ENCODE measurements around the gene THRB.

Gene THRB

DNA sequence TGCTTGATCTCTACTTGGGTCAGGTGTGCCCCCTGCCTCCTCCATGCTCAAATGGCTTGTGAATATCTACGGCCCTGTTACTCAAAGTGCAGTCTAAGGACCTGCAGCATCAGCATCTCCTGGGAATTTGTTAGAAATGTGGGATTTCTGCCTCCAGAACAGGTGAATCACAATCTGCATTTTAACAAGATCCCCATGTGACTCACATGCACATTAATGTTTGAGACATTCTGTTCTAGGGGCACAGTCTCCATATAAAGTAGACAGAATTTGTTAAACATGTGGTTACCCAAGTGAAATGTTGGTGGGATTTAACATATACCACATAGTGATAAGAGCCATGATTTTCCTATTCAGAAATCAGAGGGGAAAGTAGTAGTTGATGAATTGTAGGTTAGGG lies 293.3 kb downstream of the THRB start:
- Histone ChIP-seq H4K20me1 (ENCODE audit: low read depth, low read length) (no peaks in the 10 kb centered on the region), H3K9ac (ENCODE audit: low read length) (no peak overlapping the region), H3K4me2 (ENCODE audit: low read depth, low read length, poor library complexity, severe bottlenecking) (no peak overlapping the region), H3K9me2 (replicated peaks; ENCODE audit: insufficient read depth, low read length) (no peaks in the 10 kb centered on the region), H2AFZ (ENCODE audit: low read depth, low read length, severe bottlenecking) (no peak overlapping the region), H3F3A (ENCODE audit: insufficient read depth) (no peaks in the 10 kb centered on the region), H3K27ac (ENCODE audit: low read depth, low read length) (no peak overlapping the region), H3K79me2 (ENCODE audit: insufficient read depth, low read length) (no peaks in the 10 kb centered on the region), H3K4me3 (ENCODE audit: insufficient read depth, low read length, poor library complexity, severe bottlenecking) (no peak overlapping the region), H3K27me3 (ENCODE audit: low read length) (peaks cover 5% of the 10 kb centered on the region; the same call in 1 of the 2 replicates), H3K36me3 (ENCODE audit: low read length) (no peaks in the 10 kb centered on the region), H3K9me3 (ENCODE audit: insufficient read depth, low read length) (no peaks in the 10 kb centered on the region)
- TF ChIP-seq EZH2phosphoT487 (conservative IDR thresholded peaks at IDR 0.05; ENCODE audit: low read length), result no peak
- TF ChIP-seq, protein P1, sequence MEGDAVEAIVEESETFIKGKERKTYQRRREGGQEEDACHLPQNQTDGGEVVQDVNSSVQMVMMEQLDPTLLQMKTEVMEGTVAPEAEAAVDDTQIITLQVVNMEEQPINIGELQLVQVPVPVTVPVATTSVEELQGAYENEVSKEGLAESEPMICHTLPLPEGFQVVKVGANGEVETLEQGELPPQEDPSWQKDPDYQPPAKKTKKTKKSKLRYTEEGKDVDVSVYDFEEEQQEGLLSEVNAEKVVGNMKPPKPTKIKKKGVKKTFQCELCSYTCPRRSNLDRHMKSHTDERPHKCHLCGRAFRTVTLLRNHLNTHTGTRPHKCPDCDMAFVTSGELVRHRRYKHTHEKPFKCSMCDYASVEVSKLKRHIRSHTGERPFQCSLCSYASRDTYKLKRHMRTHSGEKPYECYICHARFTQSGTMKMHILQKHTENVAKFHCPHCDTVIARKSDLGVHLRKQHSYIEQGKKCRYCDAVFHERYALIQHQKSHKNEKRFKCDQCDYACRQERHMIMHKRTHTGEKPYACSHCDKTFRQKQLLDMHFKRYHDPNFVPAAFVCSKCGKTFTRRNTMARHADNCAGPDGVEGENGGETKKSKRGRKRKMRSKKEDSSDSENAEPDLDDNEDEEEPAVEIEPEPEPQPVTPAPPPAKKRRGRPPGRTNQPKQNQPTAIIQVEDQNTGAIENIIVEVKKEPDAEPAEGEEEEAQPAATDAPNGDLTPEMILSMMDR (IDR thresholded peaks at IDR 0.05; ENCODE audit: insufficient read depth, low read length, poor library complexity, severe bottlenecking), result no peak

DNA sequence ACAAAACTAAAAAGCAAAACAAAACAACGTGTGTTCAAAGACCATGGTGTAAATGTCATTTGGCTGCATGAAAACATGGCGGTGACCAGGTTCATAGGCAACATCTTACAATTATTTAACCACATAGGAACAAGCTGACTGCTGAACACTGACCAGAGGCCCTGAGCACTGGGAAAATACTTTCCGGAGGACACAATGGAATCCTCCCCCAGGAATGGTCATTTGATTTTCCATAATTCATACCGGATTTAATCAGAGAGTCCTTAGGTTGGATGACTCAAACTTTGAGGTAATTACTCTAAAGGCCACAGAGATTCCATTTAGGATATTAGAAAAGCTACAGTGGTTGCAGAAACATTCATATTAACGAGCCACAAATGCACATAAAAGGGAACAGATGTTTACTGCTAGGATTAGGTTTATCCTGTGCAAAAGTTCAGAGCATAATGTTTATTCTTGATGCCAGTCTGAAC lies 294.8 kb downstream of the THRB start:
- Histone ChIP-seq H3K4me3 (ENCODE audit: insufficient read depth, low read length, poor library complexity, severe bottlenecking) (no peak overlapping the region), H3K9me2 (replicated peaks; ENCODE audit: insufficient read depth, low read length) (no peaks in the 10 kb centered on the region), H3K9ac (ENCODE audit: low read length) (no peak overlapping the region), H3K9me3 (ENCODE audit: insufficient read depth, low read length) (no peaks in the 10 kb centered on the region), H3K27me3 (ENCODE audit: low read length) (peaks cover 5% of the 10 kb centered on the region; the same call in 1 of the 2 replicates), H3K4me2 (ENCODE audit: low read depth, low read length, poor library complexity, severe bottlenecking) (no peak overlapping the region), H3K27ac (ENCODE audit: low read depth, low read length) (no peak overlapping the region), H3K36me3 (ENCODE audit: low read length) (no peaks in the 10 kb centered on the region), H3F3A (ENCODE audit: insufficient read depth) (no peaks in the 10 kb centered on the region), H4K20me1 (ENCODE audit: low read depth, low read length) (no peaks in the 10 kb centered on the region), H2AFZ (ENCODE audit: low read depth, low read length, severe bottlenecking) (no peak overlapping the region), H3K79me2 (ENCODE audit: insufficient read depth, low read length) (no peaks in the 10 kb centered on the region)
- TF ChIP-seq, protein P1 (IDR thresholded peaks at IDR 0.05; ENCODE audit: insufficient read depth, low read length, poor library complexity, severe bottlenecking), result no peak
- no peak for TF ChIP-seq EZH2phosphoT487 (conservative IDR thresholded peaks at IDR 0.05; ENCODE audit: low read length)

DNA sequence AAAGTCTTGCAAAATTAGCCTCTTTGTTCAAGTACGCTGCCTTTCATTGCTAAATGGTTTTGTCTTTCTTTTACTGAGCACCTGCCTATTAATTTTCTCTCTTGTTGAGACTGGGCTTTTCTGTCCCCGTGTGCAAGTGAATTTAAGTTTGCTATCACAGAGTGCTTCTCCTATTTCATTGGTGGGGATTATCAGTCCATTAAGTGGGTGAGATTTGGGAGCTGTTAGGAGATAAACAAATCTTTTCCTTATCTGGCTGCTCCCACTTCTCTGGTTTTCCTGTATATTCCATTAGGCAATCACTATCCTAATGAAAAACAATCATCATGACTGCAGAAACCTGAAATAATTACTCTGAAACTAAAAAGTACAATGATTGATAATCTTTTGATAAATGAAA lies 295.4 kb downstream of the THRB start:
- H3K9me3 ChIP-seq (ENCODE audit: insufficient read depth, low read length), result no peaks in the 10 kb centered on the region
- no peak overlapping the region for H3K4me2 ChIP-seq (ENCODE audit: low read depth, low read length, poor library complexity, severe bottlenecking)
- H3K9me2 ChIP-seq (replicated peaks; ENCODE audit: insufficient read depth, low read length), result no peaks in the 10 kb centered on the region
- no peak overlapping the region for H3K27ac ChIP-seq (ENCODE audit: low read depth, low read length)
- H3K9ac ChIP-seq (ENCODE audit: low read length), result no peak overlapping the region
- H4K20me1 ChIP-seq (ENCODE audit: low read depth, low read length), result no peaks in the 10 kb centered on the region
- no peaks in the 10 kb centered on the region for H3F3A ChIP-seq (ENCODE audit: insufficient read depth)
- no peaks in the 10 kb centered on the region for H3K36me3 ChIP-seq (ENCODE audit: low read length)
- no peak overlapping the region for H2AFZ ChIP-seq (ENCODE audit: low read depth, low read length, severe bottlenecking)
- peaks cover 5% of the 10 kb centered on the region; the same call in 1 of the 2 replicates for H3K27me3 ChIP-seq (ENCODE audit: low read length)
- H3K4me3 ChIP-seq (ENCODE audit: insufficient read depth, low read length, poor library complexity, severe bottlenecking), result no peak overlapping the region
- TF ChIP-seq EZH2phosphoT487 (conservative IDR thresholded peaks at IDR 0.05; ENCODE audit: low read length), result no peak
- TF ChIP-seq, protein P1 (IDR thresholded peaks at IDR 0.05; ENCODE audit: insufficient read depth, low read length, poor library complexity, severe bottlenecking), result no peak
- H3K79me2 ChIP-seq (ENCODE audit: insufficient read depth, low read length), result no peaks in the 10 kb centered on the region

All from SU-DHL-6 (cell line).